ENCODE results near the gene ACER1.

Gene ACER1

GRCh38 chr19:6267552-6268381 is 65.6 kb downstream of the ACER1 start:
- no peak for DNase-seq (ENCODE audit: low spot score)

DNA sequence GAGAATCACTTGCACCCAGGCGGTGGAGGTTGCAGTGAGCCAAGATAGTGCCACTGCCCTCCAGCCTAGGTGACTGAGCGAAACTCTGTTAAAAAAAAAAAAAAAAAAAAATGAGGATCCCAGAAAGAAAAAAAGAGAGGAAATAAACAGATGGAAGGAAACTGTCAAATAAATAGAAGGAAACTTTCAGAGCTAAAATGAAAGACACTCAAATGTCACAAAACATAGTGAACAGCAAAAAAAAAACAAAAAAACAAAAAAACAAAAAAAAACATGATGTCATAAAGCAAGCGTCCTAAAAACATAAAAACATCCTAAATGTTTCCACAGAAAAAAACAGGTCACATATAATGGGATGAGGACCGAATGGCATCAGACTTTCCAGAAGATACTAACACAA is 68.6 kb downstream of the ACER1 start:
- no peak for DNase-seq (ENCODE audit: low spot score)

DNA sequence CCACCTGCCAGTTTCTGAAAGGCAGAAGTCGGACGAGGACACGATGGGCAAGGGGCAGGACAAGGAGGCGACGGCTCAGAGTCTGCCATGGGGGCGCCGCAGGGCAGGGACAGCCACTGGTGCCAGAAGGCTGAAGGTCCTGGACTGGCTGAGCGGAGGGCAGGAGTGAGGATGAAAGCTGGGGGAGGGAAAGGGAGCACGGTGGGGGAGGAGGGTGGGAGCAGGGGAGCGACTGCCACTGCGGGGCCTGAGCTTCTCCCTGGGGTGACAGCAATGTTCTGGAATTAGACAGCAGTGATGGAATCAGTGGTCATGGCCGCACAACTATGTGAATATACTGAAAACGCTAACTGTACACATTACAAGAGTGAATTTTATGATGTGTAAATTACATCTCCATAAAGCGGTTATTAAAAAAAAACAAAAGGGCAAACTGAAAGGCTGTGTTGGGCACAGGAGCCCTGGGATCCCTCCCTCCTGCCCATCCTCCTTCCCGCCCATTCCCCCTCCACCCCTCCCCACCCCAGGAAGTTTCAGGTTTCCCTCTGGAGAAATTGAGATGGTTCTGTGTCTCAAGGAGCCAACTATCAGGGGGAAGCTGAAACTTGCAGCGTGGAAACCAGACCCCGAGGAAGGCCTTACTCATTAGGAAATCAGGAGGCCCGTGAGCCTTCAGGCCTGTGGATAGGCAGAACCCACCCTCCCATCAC is 69.5 kb downstream of the ACER1 start:
- no peak for DNase-seq (ENCODE audit: low spot score)

DNA sequence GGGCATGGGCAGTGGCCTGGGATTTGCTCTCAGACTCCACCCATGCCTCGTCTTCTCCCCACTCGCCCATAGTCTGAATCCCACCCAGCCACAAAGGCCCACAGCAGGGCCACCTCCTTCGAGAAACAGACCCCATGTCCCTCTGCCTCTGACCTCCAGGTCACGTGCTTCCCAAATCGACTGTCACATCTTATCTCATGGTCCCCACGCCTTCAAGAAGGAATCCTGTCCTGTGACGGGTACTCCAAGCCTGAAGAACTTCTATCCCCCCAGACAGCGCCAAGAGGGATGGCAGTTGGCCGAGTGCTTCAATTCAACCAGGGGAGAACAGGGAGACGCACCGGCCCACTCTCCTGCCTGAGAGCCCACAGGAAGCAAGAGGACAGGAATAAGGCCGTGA is 70.1 kb downstream of the ACER1 start:
- no peak for DNase-seq (ENCODE audit: low spot score)

DNA sequence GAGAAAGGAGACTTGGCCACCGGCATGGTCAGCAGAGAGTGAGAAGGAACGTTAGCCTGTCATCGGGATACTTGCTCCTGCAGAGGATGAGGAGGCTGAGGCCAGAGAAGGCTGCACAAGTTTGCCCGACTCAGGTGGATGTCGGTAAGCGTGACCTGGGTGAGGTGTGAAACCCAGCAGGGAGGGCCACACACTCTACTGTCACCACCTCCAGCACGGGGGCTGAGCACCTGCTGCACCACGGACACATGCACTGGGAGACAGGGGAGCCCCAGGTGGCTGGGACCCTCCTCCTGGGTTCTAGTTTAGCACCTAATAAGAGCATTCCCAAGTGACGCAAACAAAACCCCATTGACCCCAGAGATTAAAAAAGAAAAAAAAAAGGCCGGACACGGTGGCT is 70.9 kb downstream of the ACER1 start:
- no peak for DNase-seq (ENCODE audit: low spot score)

DNA sequence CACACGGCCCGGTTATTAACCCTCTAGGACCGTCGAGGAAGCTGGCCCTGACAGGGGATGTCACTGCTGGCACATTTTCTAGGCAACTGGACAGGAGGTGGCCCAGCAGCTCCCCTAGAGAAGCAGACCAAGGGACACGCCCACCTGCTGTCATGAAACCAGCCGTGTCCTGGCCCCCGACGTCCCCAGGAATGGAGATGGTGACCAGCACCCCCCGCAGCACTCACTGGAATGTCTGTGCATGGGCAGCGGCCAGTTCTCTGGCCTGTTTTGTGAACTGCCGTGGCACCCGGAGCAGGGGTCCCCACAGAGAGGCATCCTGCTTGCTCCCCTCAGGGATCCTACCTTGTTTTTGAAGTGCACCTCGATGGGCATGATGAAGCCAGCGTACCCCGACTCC is 71.5 kb downstream of the ACER1 start:
- DNase-seq (ENCODE audit: low spot score) = no peak

DNA sequence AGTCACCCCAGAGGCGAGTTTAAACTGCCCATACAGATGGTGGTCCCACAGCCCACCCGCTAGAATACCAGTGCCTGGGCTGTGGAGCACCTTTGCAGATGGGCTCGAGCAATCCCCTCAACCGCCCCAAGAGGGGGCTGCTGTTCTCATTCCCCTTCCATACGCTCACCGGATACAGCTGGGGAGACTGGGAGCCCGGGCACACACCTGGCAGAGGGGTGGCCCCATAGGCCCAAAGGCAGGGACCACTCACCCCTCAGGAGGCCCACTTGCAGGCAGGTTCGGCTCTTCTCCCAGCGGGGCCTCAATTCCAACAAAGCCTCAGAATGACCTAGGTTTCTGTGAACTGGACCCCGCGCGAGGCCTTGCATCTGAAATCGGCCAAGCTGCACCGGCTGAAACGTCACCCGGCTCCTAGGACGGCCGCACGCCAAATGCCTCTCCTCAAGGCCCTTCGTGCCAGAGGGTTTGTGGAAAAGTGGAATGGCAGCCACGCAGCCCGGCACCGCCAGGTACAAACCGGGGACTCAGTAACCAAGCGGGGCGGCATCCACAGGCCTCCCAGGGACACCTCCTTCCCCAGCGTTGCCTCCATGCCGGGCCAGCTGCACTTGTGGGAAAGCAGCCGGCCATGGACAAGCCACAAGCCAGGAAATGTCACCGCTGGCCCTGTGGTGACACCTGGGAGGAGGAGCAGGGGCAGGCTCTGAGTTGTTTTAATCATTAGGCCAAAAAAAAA is 72.3 kb downstream of the ACER1 start:
- DNase-seq (ENCODE audit: low spot score) = no peak

GRCh38 chr19:6260376-6260775 is 73.0 kb downstream of the ACER1 start:
- no peak for DNase-seq (ENCODE audit: low spot score)

GRCh38 chr19:6259312-6259861 is 74.0 kb downstream of the ACER1 start:
- DNase-seq (ENCODE audit: low spot score) = no peak

DNA sequence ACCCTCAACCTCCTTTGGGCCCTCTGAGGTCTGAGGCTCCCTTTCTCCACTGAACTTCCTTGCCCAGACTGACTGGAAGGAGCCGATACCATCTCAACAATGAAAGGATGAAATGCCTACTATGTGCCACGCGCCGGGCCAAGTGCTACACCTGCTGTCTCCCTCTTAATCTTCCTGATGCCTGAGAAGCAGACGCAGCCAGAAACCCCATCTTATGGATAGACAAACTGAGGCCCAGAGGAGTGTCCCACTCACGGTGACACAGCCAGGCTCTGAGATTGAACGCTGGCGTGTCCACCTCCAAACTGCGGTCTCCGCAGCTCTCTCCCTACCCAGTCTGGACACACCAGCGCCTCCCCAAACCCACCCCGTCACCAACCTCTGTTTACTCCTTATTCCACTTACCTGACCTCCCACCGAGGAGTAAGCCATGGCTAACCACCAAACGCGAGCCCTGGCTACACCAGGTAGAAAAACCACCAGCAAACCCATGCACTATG is 74.5 kb downstream of the ACER1 start:
- DNase-seq (ENCODE audit: low spot score) = no peak
